ENCODE results near the gene GPR171.

GRCh38 chr3:151201051-151201730 is 1.8 kb downstream of the GPR171 start:
- TF ChIP-seq, protein P1, sequence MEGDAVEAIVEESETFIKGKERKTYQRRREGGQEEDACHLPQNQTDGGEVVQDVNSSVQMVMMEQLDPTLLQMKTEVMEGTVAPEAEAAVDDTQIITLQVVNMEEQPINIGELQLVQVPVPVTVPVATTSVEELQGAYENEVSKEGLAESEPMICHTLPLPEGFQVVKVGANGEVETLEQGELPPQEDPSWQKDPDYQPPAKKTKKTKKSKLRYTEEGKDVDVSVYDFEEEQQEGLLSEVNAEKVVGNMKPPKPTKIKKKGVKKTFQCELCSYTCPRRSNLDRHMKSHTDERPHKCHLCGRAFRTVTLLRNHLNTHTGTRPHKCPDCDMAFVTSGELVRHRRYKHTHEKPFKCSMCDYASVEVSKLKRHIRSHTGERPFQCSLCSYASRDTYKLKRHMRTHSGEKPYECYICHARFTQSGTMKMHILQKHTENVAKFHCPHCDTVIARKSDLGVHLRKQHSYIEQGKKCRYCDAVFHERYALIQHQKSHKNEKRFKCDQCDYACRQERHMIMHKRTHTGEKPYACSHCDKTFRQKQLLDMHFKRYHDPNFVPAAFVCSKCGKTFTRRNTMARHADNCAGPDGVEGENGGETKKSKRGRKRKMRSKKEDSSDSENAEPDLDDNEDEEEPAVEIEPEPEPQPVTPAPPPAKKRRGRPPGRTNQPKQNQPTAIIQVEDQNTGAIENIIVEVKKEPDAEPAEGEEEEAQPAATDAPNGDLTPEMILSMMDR (IDR thresholded peaks at IDR 0.05; ENCODE audit: low read length), result no peak
- no peak for TF ChIP-seq EZH2 (optimal IDR thresholded peaks at IDR 0.05; ENCODE audit: low read depth, low read length)

Measured in MM.1S (cell line).